Measurements from ENCODE around the gene BAX. TPM values are rescaled to one million over a fixed set of nuclear protein-coding genes. Genes with fewer than 3 reads are reported as not detected.
A peak's percentile ranks its signal among the peaks of the same experiment; 100 is the strongest.

Gene BAX
- total RNA-seq, 2 donors from 2014 or later: 53.1 to 104 TPM

GRCh38 chr19:48959341-48960239, 4.9 kb downstream of the BAX start:
- Histone ChIP-seq H3K27me3 (replicated peaks; ENCODE audit: insufficient read depth) (no peaks in the 10 kb centered on the region), H3K27ac (no peak overlapping the region), H3K36me3 (peaks cover 4% of the 10 kb centered on the region), H3K4me3 (no peak overlapping the region), H3K9me3 (no peaks in the 10 kb centered on the region), H3K4me1 (ENCODE audit: control insufficient read depth in 1 of 2, low read depth in 2 of 2) (peaks cover 15 to 29% of the 10 kb centered on the region in 2 donors)
- no peak for TF ChIP-seq CTCF (IDR thresholded peaks at IDR 0.05)
- DNase-seq (ENCODE audit: low spot score): no peak
- no peak for ATAC-seq (ENCODE audit: insufficient number of reproducible peaks, low FRiP score, low read depth)

- Histone ChIP-seq H3K27ac (peak overlapping the region; percentile 22 to 95), H3K36me3 (peaks cover 4% of the 10 kb centered on the region)
- no peak for ATAC-seq (ENCODE audit: insufficient number of reproducible peaks, low FRiP score, low read depth)
Observed at GRCh38 chr19:48961051-48961649, 6.5 kb downstream of the BAX start.

GRCh38 chr19:48961673-48962028, 7.0 kb downstream of the BAX start:
- TF ChIP-seq CTCF (IDR thresholded peaks at IDR 0.05): no peak
- DNase-seq (ENCODE audit: low spot score): no peak
- Histone ChIP-seq H3K4me3 (no peak overlapping the region), H3K9me3 (no peaks in the 10 kb centered on the region), H3K36me3 (peaks cover 5% of the 10 kb centered on the region), H3K27me3 (replicated peaks; ENCODE audit: insufficient read depth) (no peaks in the 10 kb centered on the region), H3K4me1 (ENCODE audit: control insufficient read depth in 1 of 2, low read depth in 2 of 2) (peaks cover 6 to 23% of the 10 kb centered on the region in 2 donors), H3K27ac (peak overlapping the region; percentile 22 to 95)
- no peak for ATAC-seq (ENCODE audit: insufficient number of reproducible peaks, low FRiP score, low read depth)

More at GRCh38 chr19:48961051-48961649, 6.5 kb downstream of the BAX start:
- TF ChIP-seq CTCF (IDR thresholded peaks at IDR 0.05): no peak
- no peak overlapping the region for H3K4me3 ChIP-seq
- DNase-seq (ENCODE audit: low spot score): no peak
- H3K9me3 ChIP-seq: no peaks in the 10 kb centered on the region
- peaks cover 5 to 20% of the 10 kb centered on the region in 2 donors for H3K4me1 ChIP-seq (ENCODE audit: control insufficient read depth in 1 of 2, low read depth in 2 of 2)
- no peaks in the 10 kb centered on the region for H3K27me3 ChIP-seq (replicated peaks; ENCODE audit: insufficient read depth)

- Histone ChIP-seq H3K27me3 (replicated peaks; ENCODE audit: insufficient read depth) (no peaks in the 10 kb centered on the region), H3K36me3 (peaks cover 9% of the 10 kb centered on the region), H3K9me3 (no peaks in the 10 kb centered on the region), H3K4me1 (ENCODE audit: control insufficient read depth in 1 of 2, low read depth in 2 of 2) (peaks cover 12 to 28% of the 10 kb centered on the region in 2 donors), H3K27ac (peak overlapping the region; percentile 95 to 98), H3K4me3 (no peak overlapping the region)
- no peak for TF ChIP-seq CTCF (IDR thresholded peaks at IDR 0.05)
- no peak for DNase-seq (ENCODE audit: low spot score)
- no peak for ATAC-seq (ENCODE audit: insufficient number of reproducible peaks, low FRiP score, low read depth)
Observed at GRCh38 chr19:48962029-48962848, 7.6 kb downstream of the BAX start.

- Histone ChIP-seq H3K27ac (peak overlapping the region; percentile 95 to 98), H3K27me3 (replicated peaks; ENCODE audit: insufficient read depth) (no peaks in the 10 kb centered on the region), H3K4me1 (ENCODE audit: control insufficient read depth in 1 of 2, low read depth in 2 of 2) (peaks cover 12 to 34% of the 10 kb centered on the region in 2 donors), H3K4me3 (no peak overlapping the region), H3K36me3 (peaks cover 9% of the 10 kb centered on the region), H3K9me3 (no peaks in the 10 kb centered on the region)
- no peak for ATAC-seq (ENCODE audit: insufficient number of reproducible peaks, low FRiP score, low read depth)
- DNase-seq (ENCODE audit: low spot score): no peak
- TF ChIP-seq CTCF (IDR thresholded peaks at IDR 0.05): no peak
Observed at GRCh38 chr19:48962849-48963165, 8.1 kb downstream of the BAX start.

Measured in thoracic aorta (tissue), 2 donors.